ENCODE measurements around the gene USP20. TPM values are rescaled to one million over a fixed set of nuclear protein-coding genes. Genes with fewer than 3 reads are reported as not detected.

USP20 gene
- total and polyA plus RNA-seq, 2 donors from 2014 or later = 22.8 to 28.8 TPM

GRCh38 chr9:129858167-129858962 lies 23.1 kb downstream of the USP20 start:
- Histone ChIP-seq H3K36me3 (ENCODE audit: control insufficient read depth in 2 of 3, insufficient read depth in 3 of 3, low read length in 3 of 3) (peaks cover 4 to 54% (median 21%) of the 10 kb centered on the region in 3 donors), H3K27me3 (ENCODE audit: control insufficient read depth, insufficient read depth, low read length) (no peaks in the 10 kb centered on the region), H3K4me3 (ENCODE audit: low read length in 3 of 3) (no peak overlapping the region), H3K9ac (ENCODE audit: low read length in 3 of 3) (no peak overlapping the region), H3K27ac (ENCODE audit: low read depth in 2 of 2, low read length in 2 of 2) (no peak overlapping the region), H3K9me3 (ENCODE audit: control insufficient read depth in 2 of 3, insufficient read depth in 1 of 3, low read length in 3 of 3) (no peaks in the 10 kb centered on the region), H3K4me1 (ENCODE audit: control insufficient read depth in 2 of 3, insufficient read depth in 2 of 3, low read depth in 1 of 3, low read length in 3 of 3) (no peaks in the 10 kb centered on the region)
- FAIRE-seq = no peak
- intact Hi-C loops (cut with DNase I) = no loop called here
- peak in 1 of 5 donors; percentile 45 for DNase-seq
- TF ChIP-seq, protein P1, sequence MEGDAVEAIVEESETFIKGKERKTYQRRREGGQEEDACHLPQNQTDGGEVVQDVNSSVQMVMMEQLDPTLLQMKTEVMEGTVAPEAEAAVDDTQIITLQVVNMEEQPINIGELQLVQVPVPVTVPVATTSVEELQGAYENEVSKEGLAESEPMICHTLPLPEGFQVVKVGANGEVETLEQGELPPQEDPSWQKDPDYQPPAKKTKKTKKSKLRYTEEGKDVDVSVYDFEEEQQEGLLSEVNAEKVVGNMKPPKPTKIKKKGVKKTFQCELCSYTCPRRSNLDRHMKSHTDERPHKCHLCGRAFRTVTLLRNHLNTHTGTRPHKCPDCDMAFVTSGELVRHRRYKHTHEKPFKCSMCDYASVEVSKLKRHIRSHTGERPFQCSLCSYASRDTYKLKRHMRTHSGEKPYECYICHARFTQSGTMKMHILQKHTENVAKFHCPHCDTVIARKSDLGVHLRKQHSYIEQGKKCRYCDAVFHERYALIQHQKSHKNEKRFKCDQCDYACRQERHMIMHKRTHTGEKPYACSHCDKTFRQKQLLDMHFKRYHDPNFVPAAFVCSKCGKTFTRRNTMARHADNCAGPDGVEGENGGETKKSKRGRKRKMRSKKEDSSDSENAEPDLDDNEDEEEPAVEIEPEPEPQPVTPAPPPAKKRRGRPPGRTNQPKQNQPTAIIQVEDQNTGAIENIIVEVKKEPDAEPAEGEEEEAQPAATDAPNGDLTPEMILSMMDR (IDR thresholded peaks at IDR 0.05; ENCODE audit: borderline replicate concordance, extremely low read depth, insufficient read depth) = no peak

DNA sequence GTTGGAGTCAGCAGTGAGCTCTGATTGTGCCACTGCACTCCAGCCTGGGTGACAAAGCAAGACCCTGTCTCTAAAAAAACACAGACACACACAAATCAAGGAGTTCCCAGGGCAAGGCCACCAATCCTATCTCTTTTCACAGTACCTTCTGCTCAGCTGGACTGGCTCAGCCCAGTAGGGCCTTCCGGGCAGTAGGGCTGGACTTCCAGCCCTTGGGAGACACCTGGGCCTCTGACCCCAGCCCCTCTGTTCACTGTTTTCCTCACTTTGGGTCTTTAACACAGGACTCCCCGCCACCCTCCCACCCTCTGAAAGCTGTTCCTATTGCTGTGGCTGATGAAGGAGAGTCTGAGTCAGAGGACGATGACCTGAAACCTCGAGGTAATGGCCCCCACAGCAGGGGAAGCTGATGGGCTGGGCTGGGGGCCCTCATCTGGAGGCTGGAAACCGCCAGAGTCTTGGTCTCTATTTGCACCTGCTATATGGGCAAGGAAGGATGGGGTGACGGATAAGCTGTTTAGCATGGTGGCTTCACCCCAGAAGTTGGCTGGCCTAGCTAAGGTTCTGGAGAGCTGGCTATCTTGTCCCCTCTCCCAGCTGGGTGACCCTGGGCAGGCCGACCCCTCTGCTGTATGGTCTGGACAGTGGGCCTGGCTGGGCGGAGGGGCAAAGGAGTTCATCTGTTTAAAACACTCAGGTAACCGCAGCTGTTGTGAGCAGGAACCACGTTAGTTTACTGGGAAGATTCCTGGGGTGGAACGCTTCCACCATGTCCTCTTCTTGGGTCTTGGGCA lies 25.6 kb downstream of the USP20 start:
- H3K4me1 ChIP-seq (ENCODE audit: control insufficient read depth in 2 of 3, insufficient read depth in 2 of 3, low read depth in 1 of 3, low read length in 3 of 3) = no peaks in the 10 kb centered on the region

GRCh38 chr9:129861447-129861827 lies 26.2 kb downstream of the USP20 start:
- Histone ChIP-seq H3K4me1 (ENCODE audit: control insufficient read depth in 2 of 3, insufficient read depth in 2 of 3, low read depth in 1 of 3, low read length in 3 of 3) (no peaks in the 10 kb centered on the region), H3K9ac (ENCODE audit: low read length in 3 of 3) (no peak overlapping the region), H3K27me3 (ENCODE audit: control insufficient read depth, insufficient read depth, low read length) (no peaks in the 10 kb centered on the region), H3K9me3 (ENCODE audit: control insufficient read depth in 2 of 3, insufficient read depth in 1 of 3, low read length in 3 of 3) (no peaks in the 10 kb centered on the region), H3K27ac (ENCODE audit: low read depth in 2 of 2, low read length in 2 of 2) (no peak overlapping the region), H3K36me3 (ENCODE audit: control insufficient read depth in 2 of 3, insufficient read depth in 3 of 3, low read length in 3 of 3) (peaks cover 3 to 44% (median 19%) of the 10 kb centered on the region in 3 donors), H3K4me3 (ENCODE audit: low read length in 3 of 3) (no peak overlapping the region)
- intact Hi-C loops (cut with DNase I) = no loop called here
- DNase-seq (peak in 1 of 5 donors; percentile 35), FAIRE-seq (no peak)
- TF ChIP-seq, protein P1 (IDR thresholded peaks at IDR 0.05; ENCODE audit: borderline replicate concordance, extremely low read depth, insufficient read depth) = no peak

More for the DNA sequence above, 25.6 kb downstream of the USP20 start:
- DNase-seq (peak in 1 of 5 donors; percentile 57), FAIRE-seq (no peak)
- H3K9ac ChIP-seq (ENCODE audit: low read length in 3 of 3) = no peak overlapping the region
- TF ChIP-seq, protein P1 (IDR thresholded peaks at IDR 0.05; ENCODE audit: borderline replicate concordance, extremely low read depth, insufficient read depth) = no peak
- peaks cover 3 to 47% (median 16%) of the 10 kb centered on the region in 3 donors for H3K36me3 ChIP-seq (ENCODE audit: control insufficient read depth in 2 of 3, insufficient read depth in 3 of 3, low read length in 3 of 3)
- no peaks in the 10 kb centered on the region for H3K27me3 ChIP-seq (ENCODE audit: control insufficient read depth, insufficient read depth, low read length)
- H3K4me3 ChIP-seq (ENCODE audit: low read length in 3 of 3) = no peak overlapping the region
- no peak overlapping the region for H3K27ac ChIP-seq (ENCODE audit: low read depth in 2 of 2, low read length in 2 of 2)
- intact Hi-C loops (cut with DNase I) = no loop called here
- H3K9me3 ChIP-seq (ENCODE audit: control insufficient read depth in 2 of 3, insufficient read depth in 1 of 3, low read length in 3 of 3) = no peaks in the 10 kb centered on the region

All from kidney (tissue), 14 donors.